NCI-H226 (cell line): ENCODE results near the gene SRSF3.
"Not testable (repeated sequence)": the region's sequence is repeated elsewhere in the genome, so short reads cannot be mapped to it uniquely, and the experiment has no call there.

ENCODE experiments used
- DNase-seq: peaks from one replicate; pipeline ENCODE4 v3.0.0-alpha.2; 2015

Gene SRSF3

GRCh38 chr6:36650848-36651478 is 56.8 kb downstream of the SRSF3 start:
- no peak for DNase-seq

GRCh38 chr6:36651659-36652379 is 57.7 kb downstream of the SRSF3 start:
- no peak for DNase-seq

- not testable (repeated sequence) for DNase-seq
Observed at GRCh38 chr6:36654469-36654868, 60.3 kb downstream of the SRSF3 start.
